Adipocyte (in vitro differentiated cells): ENCODE data around the gene HIGD1B.
"Not testable (repeated sequence)": the region's sequence is repeated elsewhere in the genome, so short reads cannot be mapped to it uniquely, and the experiment has no call there.

Source experiments
- DNase-seq: peaks from one replicate; pipeline ENCODE4 v3.0.0-alpha.2; 2015; ENCODE audit warnings: low read depth
- H3K27me3 ChIP-seq: replicated peaks from 2 replicates; pipeline ENCODE4 v1.7.0; 2013; ENCODE audit warnings: mild to moderate bottlenecking, low read length, moderate library complexity; ENCODE audit not compliant: control insufficient read depth, insufficient read depth
- H3K36me3 ChIP-seq: 2 replicates; pipeline ENCODE4 v1.7.0; 2013; ENCODE audit warnings: low read length, mild to moderate bottlenecking, moderate library complexity; ENCODE audit not compliant: control insufficient read depth, insufficient read depth, severe bottlenecking
- H3K4me1 ChIP-seq: 2 replicates; pipeline ENCODE4 v1.7.0; 2013; ENCODE audit warnings: mild to moderate bottlenecking, low read length, moderate library complexity; ENCODE audit not compliant: control insufficient read depth, insufficient read depth
- H3K4me3 ChIP-seq: 2 replicates; pipeline ENCODE4 v1.7.0; 2013; ENCODE audit warnings: mild to moderate bottlenecking, low read length, moderate library complexity
- H3K9ac ChIP-seq: 2 replicates; pipeline ENCODE4 v1.7.0; 2013; ENCODE audit warnings: mild to moderate bottlenecking, low read length, moderate library complexity
- H3K9me3 ChIP-seq: 2 replicates; pipeline ENCODE4 v1.7.0; 2013; ENCODE audit warnings: mild to moderate bottlenecking, low read length, moderate library complexity; ENCODE audit not compliant: control insufficient read depth

HIGD1B gene

DNA sequence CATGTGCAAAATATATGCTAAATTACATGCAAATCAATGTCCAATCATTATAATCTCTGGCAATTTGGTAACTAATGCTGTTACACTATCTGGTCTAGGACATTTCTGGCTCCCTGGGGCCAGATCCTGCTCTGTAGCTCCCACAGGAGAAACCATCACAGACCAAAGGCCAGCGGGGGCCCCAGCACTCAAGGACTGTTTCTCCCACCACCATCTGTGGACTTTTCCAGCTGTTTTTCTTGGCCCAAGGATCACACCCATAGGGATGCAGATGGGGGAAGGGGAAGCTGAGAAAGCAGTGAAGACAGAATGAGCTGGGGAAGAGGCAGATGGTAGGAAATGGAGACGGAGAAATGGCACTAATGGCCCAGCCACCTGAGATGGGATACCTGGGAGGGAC is at the start of gene HIGD1B:
HIGD1B (plus strand) TSS at position 298 of the 400 bp plus-strand sequence. CDS start 270 bp downstream, outside the sequence.
- Histone ChIP-seq H3K9ac (no peak within 1 kb of the TSS), H3K9me3 (no peaks in the 10 kb centered on the region), H3K27me3 (no peaks in the 10 kb centered on the region), H3K36me3 (peaks cover 29% of the 10 kb centered on the region), H3K4me1 (peaks cover 3% of the 10 kb centered on the region), H3K4me3 (no peak within 1 kb of the TSS)
- no peak for DNase-seq

DNA sequence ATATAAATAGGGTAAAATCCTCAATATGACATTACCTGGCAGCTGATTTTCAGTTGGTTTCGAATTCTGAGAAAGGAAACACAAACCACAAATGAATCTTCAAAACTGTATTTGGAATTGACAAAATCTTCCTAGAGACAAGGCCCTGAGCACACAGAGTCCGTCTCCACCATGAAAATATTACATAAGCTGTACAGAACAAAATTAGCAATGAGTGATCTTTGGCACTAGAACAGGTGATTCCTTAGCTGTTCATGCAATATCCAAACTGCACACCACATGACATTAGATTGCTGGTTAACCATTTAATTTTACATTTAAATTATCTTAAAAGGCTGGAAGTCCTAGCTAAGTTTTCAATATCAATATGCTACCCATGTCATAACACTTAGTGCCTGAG is 49.3 kb upstream of the HIGD1B start:
- Histone ChIP-seq H3K4me1 (peaks cover 26% of the 10 kb centered on the region), H3K27me3 (no peaks in the 10 kb centered on the region), H3K9ac (no peak overlapping the region), H3K36me3 (peaks cover 5% of the 10 kb centered on the region), H3K9me3 (no peaks in the 10 kb centered on the region), H3K4me3 (no peak overlapping the region)
- DNase-seq: no peak

DNA sequence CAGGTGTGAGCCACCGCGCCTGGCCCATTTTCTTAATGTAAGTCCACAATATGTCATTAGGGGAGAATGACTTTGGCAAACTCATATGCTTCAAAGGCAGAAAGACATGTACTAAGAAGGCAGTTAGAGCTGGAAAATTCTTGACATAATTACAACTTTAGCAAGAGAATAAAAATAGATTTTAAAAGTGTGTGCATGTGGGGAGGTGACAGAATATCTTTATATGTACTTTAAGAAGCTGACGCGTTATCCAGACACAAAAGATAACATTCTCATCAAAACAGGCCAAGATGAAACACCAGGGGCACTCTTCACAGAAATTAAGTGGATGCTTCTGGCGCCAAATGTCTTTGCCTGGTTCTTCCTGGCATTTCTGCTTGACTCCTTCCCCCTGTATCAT is 45.8 kb upstream of the HIGD1B start:
- Histone ChIP-seq H3K4me3 (no peak overlapping the region), H3K36me3 (peaks cover 16% of the 10 kb centered on the region), H3K4me1 (peaks cover 15% of the 10 kb centered on the region), H3K9ac (no peak overlapping the region), H3K27me3 (no peaks in the 10 kb centered on the region), H3K9me3 (no peaks in the 10 kb centered on the region)
- DNase-seq: no peak

DNA sequence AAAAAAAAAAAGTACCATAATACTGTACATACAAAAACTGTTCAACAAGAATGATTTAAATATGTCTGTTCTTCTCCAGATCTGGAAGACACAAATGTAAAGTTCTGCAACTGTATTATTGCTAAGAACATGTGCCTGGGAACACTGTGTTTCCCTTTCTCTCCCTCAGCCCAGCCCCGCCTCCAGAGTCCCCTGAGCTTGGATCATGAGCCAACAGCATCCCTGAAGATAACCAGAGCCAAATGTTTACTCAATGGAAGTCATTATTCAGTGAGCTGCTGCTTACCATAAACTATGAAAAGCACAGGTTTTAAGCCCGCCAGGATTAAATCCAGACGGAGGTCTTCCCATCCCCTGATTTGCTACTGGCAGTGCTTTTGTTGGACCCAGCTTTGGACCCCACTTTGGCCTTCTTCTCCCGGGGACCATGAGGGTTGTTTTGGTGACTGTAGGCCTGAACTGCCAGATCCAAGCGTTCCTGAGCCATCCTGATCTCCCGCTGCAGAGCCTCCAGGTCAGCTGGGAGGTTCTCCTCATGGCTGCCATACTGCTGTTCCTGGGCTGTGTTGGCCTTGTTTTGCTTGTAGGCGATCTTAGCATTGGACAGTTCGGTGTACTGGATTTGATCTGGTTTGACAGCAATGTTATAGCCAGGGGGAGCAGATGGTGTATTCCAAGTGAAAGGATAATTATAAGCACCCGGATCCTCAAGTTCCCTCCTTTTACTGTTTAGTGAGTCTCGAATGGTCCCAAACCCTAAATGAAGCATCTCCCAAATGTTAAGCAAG is 43.2 kb upstream of the HIGD1B start:
- DNase-seq: peak; percentile 60
- Histone ChIP-seq H3K9ac (no peak overlapping the region), H3K4me3 (no peak overlapping the region), H3K27me3 (no peaks in the 10 kb centered on the region), H3K9me3 (no peaks in the 10 kb centered on the region), H3K4me1 (peaks cover 14% of the 10 kb centered on the region), H3K36me3 (peaks cover 16% of the 10 kb centered on the region)

DNA sequence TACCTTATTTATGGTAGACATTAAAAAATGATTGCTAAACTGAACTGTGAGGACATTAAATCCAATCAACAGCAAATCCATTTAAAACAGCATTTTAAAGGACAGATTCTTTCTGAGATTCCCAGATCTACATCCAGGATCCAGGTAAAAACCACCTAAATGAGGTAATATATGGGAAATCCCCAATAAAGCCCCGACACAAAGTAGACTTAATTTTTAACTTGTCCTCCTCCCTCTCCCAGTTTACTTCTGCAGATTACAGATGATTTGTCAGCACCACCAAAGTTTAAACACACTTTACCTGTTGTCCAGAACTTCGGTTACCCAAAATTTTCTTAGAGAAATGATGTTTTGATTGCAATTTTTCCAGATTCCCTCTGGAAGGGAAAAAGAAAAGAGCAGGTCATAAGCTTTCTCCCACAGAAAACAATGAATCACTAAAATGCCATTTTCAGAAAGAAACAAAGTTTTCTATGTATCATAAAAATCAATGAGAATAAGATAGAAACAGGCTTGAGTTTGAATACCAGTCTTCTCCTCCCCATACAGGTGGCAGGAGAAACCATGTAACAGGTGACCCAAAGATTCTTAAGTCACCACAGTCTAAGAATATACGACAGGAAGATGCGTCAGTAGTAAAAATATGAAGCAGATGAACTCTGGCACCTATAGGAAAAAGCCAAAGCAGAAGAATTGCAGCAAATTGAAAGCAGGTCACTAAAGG is 40.4 kb upstream of the HIGD1B start:
- Histone ChIP-seq H3K36me3 (peaks cover 13% of the 10 kb centered on the region), H3K4me3 (no peak overlapping the region), H3K9me3 (no peaks in the 10 kb centered on the region), H3K4me1 (peaks cover 18% of the 10 kb centered on the region), H3K27me3 (no peaks in the 10 kb centered on the region), H3K9ac (no peak overlapping the region)
- no peak for DNase-seq

DNA sequence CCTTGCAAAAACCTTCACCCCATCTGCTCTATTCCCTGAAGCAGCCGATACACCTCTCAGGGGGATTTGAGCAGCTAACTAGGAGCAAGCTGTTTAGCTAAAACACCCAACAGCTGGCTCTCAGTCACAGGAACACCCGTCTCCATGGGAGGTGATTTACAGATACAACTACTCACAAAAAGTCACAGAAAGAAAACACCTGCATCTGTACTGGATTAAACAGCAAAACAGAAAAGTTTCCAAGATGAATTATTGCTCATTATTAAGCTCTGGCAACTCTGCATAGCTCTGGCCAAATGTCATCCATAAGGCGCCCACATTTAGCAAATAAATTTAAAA is 39.9 kb upstream of the HIGD1B start:
- DNase-seq: no peak
- no peak overlapping the region for H3K9ac ChIP-seq
- H3K36me3 ChIP-seq: peaks cover 11% of the 10 kb centered on the region
- peaks cover 19% of the 10 kb centered on the region for H3K4me1 ChIP-seq
- H3K27me3 ChIP-seq: no peaks in the 10 kb centered on the region
- no peak overlapping the region for H3K4me3 ChIP-seq
- no peaks in the 10 kb centered on the region for H3K9me3 ChIP-seq

DNA sequence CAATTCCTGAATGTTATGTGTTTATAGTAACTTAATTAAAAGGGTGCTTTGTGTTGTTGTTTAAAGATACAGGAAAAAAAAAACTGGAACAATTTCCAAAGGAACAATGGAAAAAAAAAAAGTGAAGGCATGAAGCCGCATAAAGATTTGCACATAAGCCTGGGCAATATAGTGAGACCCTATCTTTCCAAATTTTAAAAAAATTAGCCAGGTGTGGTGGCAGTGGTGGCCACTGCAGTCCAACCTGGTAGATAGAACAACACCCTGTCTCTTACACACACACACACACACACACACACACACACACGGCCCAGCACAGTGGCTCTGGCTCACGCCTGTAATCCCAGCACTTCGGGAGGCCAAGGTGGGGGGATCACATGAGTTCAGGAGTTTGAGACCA is 39.5 kb upstream of the HIGD1B start:
- H3K9me3 ChIP-seq: no peaks in the 10 kb centered on the region
- peaks cover 19% of the 10 kb centered on the region for H3K4me1 ChIP-seq
- peaks cover 11% of the 10 kb centered on the region for H3K36me3 ChIP-seq
- H3K4me3 ChIP-seq: no peak overlapping the region
- H3K27me3 ChIP-seq: no peaks in the 10 kb centered on the region
- no peak overlapping the region for H3K9ac ChIP-seq
- no peak for DNase-seq

DNA sequence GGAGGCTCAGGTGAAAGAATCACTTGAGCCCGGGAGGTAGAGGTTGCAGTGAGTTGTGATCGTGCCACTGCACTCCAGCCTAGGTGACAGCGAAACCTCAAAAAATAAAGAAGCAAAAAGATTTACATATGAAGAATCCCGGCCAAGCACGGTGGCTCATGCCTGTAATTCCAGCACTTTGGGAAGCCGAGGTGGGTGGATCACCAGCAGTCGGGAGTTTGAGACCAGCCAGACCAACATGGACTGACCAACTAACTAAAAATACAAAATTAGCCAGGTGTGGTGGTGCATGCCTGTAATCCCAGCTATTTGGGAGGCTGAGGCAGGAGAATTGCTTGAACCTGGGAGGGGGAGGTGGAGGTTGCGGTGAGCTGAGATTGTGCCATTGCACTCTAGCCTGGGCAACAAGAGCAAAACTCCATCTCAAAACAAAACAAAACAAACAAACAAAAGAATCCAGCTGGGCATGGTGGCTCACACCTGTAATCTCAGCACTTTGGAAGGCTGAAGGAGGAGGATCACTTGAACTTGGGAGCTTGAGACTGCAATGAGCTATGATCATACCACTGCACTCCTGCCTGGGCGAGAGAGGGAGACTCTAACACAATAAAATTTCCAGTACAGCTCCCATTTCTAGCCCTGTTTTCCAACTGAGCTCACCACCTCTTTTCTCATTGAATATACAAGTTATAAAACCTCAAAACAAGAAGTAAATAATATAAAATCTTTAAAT is 38.9 kb upstream of the HIGD1B start:
- not testable (repeated sequence) for H3K27me3 ChIP-seq, H3K9me3 ChIP-seq, DNase-seq, H3K9ac ChIP-seq, H3K4me3 ChIP-seq
- Histone ChIP-seq H3K36me3 (peaks cover 11% of the 10 kb centered on the region), H3K4me1 (peaks cover 22% of the 10 kb centered on the region)

DNA sequence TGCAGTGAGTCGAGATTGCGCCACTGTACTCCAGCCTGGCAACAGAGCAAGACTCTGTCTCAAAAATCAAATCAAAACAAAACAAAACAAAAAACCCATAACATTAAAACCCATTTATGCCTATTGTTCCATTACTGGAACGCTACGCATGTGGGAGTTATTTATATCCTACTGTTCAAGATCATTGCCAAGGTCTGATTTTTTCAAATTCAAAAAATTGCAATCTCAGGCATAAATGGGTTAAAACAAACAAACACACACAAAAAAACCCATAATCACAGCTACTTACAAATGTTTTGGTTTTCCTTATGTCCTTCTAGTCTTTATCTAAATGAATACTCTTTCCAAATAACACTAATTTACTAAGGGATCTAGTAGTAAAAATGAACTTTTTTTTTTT is 35.4 kb upstream of the HIGD1B start:
- H3K36me3 ChIP-seq: no peaks in the 10 kb centered on the region
- H3K4me1 ChIP-seq: peaks cover 19% of the 10 kb centered on the region
- H3K9ac ChIP-seq: no peak overlapping the region
- no peak overlapping the region for H3K4me3 ChIP-seq
- no peaks in the 10 kb centered on the region for H3K9me3 ChIP-seq
- no peak for DNase-seq
- no peaks in the 10 kb centered on the region for H3K27me3 ChIP-seq

DNA sequence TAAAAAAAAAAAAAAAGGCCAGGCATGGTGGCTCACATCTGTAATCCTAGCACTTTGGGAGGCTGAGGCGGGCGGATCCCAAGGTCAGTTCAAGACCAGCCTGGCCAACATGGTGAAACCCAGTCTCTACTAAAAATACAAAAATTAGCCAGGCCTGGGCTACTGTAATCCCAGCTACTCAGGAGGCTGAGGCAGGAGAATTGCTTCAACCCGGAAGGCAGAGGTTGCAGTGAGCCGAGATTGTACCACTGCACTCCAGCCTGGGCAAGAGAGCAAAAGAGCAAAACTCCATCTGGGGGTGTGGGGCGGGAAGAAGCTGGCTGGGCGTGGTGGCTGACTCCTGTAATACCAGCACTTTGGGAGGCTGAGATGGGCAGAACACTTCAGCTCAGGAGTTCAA is 29.2 kb upstream of the HIGD1B start:
- H3K27me3 ChIP-seq, H3K9me3 ChIP-seq, H3K9ac ChIP-seq, H3K36me3 ChIP-seq, DNase-seq, H3K4me3 ChIP-seq: not testable (repeated sequence)
- H3K4me1 ChIP-seq: peaks cover 27% of the 10 kb centered on the region

DNA sequence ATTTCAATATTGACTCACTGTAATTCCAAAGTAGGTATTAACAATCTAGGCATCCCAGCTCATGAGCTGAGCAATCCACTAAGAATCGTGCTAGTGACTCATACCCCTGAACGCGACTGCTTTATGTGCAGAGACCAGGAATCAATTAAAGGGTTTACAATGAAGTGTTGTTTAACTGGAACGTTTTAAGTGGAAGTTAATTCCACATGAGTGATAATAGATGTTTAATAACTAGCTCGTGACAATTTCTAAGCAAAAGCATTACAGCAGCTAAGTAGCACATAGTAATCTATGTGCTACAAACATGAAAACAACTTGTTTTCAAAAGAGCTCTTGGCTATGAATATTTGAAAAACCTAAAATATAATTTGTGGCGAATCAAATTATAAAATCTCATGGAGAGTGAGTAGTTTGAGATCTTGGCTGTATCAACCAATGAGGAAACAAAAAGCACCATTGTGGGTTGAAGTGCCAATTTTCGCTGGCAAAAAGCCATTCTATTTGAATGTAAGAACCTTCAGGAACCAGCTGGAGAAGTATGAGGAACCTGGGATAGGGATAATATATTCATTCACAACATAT is 27.0 kb upstream of the HIGD1B start:
- peak overlapping the region; percentile 70 for H3K9ac ChIP-seq
- H3K36me3 ChIP-seq: no peaks in the 10 kb centered on the region
- no peaks in the 10 kb centered on the region for H3K27me3 ChIP-seq
- H3K4me1 ChIP-seq: peaks cover 23% of the 10 kb centered on the region
- no peaks in the 10 kb centered on the region for H3K9me3 ChIP-seq
- H3K4me3 ChIP-seq: peak overlapping the region; percentile 64
- peak; percentile 91 for DNase-seq
